8988T (cell line): Measurements from ENCODE around the gene BMERB1.
"Not testable (repeated sequence)": the region's sequence is repeated elsewhere in the genome, so short reads cannot be mapped to it uniquely, and the experiment has no call there.

Experiments
- DNase-seq: peaks from one replicate; pipeline ENCODE4 v3.0.0; 2011

The BMERB1 gene

GRCh38 chr16:15434425-15435215 is at the start of gene BMERB1:
Gene BMERB1, plus strand, starts transcription at chr16:15434588. Its CDS starts 66 bp downstream, at chr16:15434654.
- DNase-seq = peak; percentile 31

GRCh38 chr16:15388060-15388459 is 46.3 kb upstream of the BMERB1 start:
- not testable (repeated sequence) for DNase-seq

- DNase-seq = not testable (repeated sequence)
These were observed 44.5 kb upstream of the BMERB1 start for GRCh38 chr16:15389916-15390315.

- not testable (repeated sequence) for DNase-seq
These were observed 41.4 kb upstream of the BMERB1 start for GRCh38 chr16:15393025-15393424.

- DNase-seq = not testable (repeated sequence)
These were observed 38.5 kb upstream of the BMERB1 start, which contains the start of gene MPV17L for GRCh38 chr16:15395631-15396508. Gene MPV17L, plus strand, starts transcription at chr16:15395754. Its CDS starts 144 bp downstream, at chr16:15395898.

GRCh38 chr16:15396509-15396829 is 37.9 kb upstream of the BMERB1 start:
- DNase-seq = not testable (repeated sequence)

- no peak for DNase-seq
These were observed 37.3 kb upstream of the BMERB1 start for GRCh38 chr16:15396948-15397594.

GRCh38 chr16:15398618-15399316 is 35.6 kb upstream of the BMERB1 start:
- no peak for DNase-seq

- no peak for DNase-seq
These were observed 35.1 kb upstream of the BMERB1 start for GRCh38 chr16:15399317-15399716.

- DNase-seq = not testable (repeated sequence)
These were observed 34.1 kb upstream of the BMERB1 start for GRCh38 chr16:15400314-15400713.

GRCh38 chr16:15401972-15402371 is 32.4 kb upstream of the BMERB1 start:
- DNase-seq = no peak

GRCh38 chr16:15403392-15403995 is 30.9 kb upstream of the BMERB1 start:
- no peak for DNase-seq

- DNase-seq = not testable (repeated sequence)
These were observed 30.3 kb upstream of the BMERB1 start for GRCh38 chr16:15404091-15404490.

GRCh38 chr16:15404792-15405191 is 29.6 kb upstream of the BMERB1 start:
- no peak for DNase-seq

- not testable (repeated sequence) for DNase-seq
These were observed 26.6 kb upstream of the BMERB1 start for GRCh38 chr16:15407756-15408155.

GRCh38 chr16:15409476-15409875 is 24.9 kb upstream of the BMERB1 start:
- not testable (repeated sequence) for DNase-seq

- no peak for DNase-seq
These were observed 18.8 kb upstream of the BMERB1 start for GRCh38 chr16:15415511-15415985.

GRCh38 chr16:15417197-15417596 is 17.2 kb upstream of the BMERB1 start:
- no peak for DNase-seq

- no peak for DNase-seq
These were observed 16.2 kb upstream of the BMERB1 start for GRCh38 chr16:15418206-15418605.

GRCh38 chr16:15421696-15422095 is 12.7 kb upstream of the BMERB1 start:
- not testable (repeated sequence) for DNase-seq

- no peak for DNase-seq
These were observed 12.2 kb upstream of the BMERB1 start for GRCh38 chr16:15422222-15422621.

- DNase-seq = no peak
These were observed 8.5 kb upstream of the BMERB1 start for GRCh38 chr16:15425861-15426260.
